GM12878 (cell line): ENCODE results near the gene IDH3G. TPM values are rescaled to one million over a fixed set of nuclear protein-coding genes. Genes with fewer than 3 reads are reported as not detected.

Source experiments
- ATAC-seq: fragments of 200-7000 bp; cut with Tn5 transposase; 3 replicates; pipeline ENCODE4 v1.9.1; 2020; ENCODE audit warnings: mild to moderate bottlenecking, moderate library complexity
- BruUV-seq: library from RNA; stranded (reverse); fragments of 400-500 nt; replicated peaks from 2 replicates; lab custom pipeline; 2021; lab: Mats Ljungman, UMichigan
- CTCF ChIA-PET: fragments of 300-600 bp; sonication (Branson Sonifier 250); formaldehyde crosslinking; extraction: SDS; loops from one replicate; lab custom pipeline; 2021; ENCODE audit warnings: inconsistent platforms; lab: Yijun Ruan, JAX
- POLR2A ChIA-PET: fragments of 350-600 bp; formaldehyde crosslinking; extraction: SDS; loops from one replicate; lab custom pipeline; 2021; ENCODE audit warnings: inconsistent platforms; lab: Charles Lee
- RAD21 ChIA-PET: fragments of 300-600 bp; sonication (Branson Sonifier 250); formaldehyde crosslinking; loops from one replicate; lab custom pipeline; 2023; ENCODE audit warnings: antibody characterized with exemption; ENCODE audit not compliant: unreplicated experiment; lab: Charles Lee
- SMC1A ChIA-PET: fragments of 300-600 bp; sonication (Branson Sonifier 250); formaldehyde crosslinking; loops from one replicate; lab custom pipeline; 2023; ENCODE audit not compliant: unreplicated experiment, uncharacterized antibody; lab: Charles Lee
- DNase-seq: peaks from one replicate; pipeline ENCODE4 v3.0.0-alpha.2; 2011; ENCODE audit warnings: low read depth, low spot score
- FAIRE-seq: peaks from 3 replicates; lab custom pipeline; 2011; peaks lifted over from hg19 to GRCh38; lab: Jason Lieb, UNC
- H2AFZ ChIP-seq: 2 replicates; pipeline ENCODE4 v1.6.0; 2011; ENCODE audit warnings: low read depth, low read length, control low read depth; ENCODE audit not compliant: control insufficient read depth
- H3K27ac ChIP-seq: 2 replicates; pipeline ENCODE4 v1.5.1; 2011; ENCODE audit warnings: control low read depth; ENCODE audit not compliant: control insufficient read depth, insufficient read depth
- H3K27me3 ChIP-seq, 2 experiments: replicated peaks in 1 of 2; 2 replicates each; pipeline versions ENCODE4 v1.6.0 to v1.6.1; 2011; ENCODE audit warnings: low read length in 1 of 2; ENCODE audit not compliant: control insufficient read depth in 2 of 2, insufficient read depth in 2 of 2
- H3K36me3 ChIP-seq, 2 experiments: 2 replicates each; pipeline ENCODE4 v1.5.1; 2011; ENCODE audit warnings: low read length in 1 of 2; ENCODE audit not compliant: control insufficient read depth in 2 of 2, insufficient read depth in 2 of 2
- H3K4me1 ChIP-seq: 2 replicates; pipeline ENCODE4 v1.6.1; 2011; ENCODE audit warnings: mild to moderate bottlenecking, low read length, moderate library complexity, mixed read lengths; ENCODE audit not compliant: control insufficient read depth, insufficient read depth
- H3K4me2 ChIP-seq: 2 replicates; pipeline ENCODE4 v1.6.0; 2011; ENCODE audit warnings: control low read depth; ENCODE audit not compliant: control insufficient read depth, insufficient read depth
- H3K4me3 ChIP-seq: fragments of 200-600 bp; sonication (generic); 2 replicates; pipeline ENCODE4 v1.5.1; 2016
- H3K79me2 ChIP-seq: 2 replicates; pipeline ENCODE4 v1.6.0; 2011; ENCODE audit warnings: low read length; ENCODE audit not compliant: control insufficient read depth, insufficient read depth
- H3K9ac ChIP-seq: 2 replicates; pipeline ENCODE4 v1.8.0; 2011; ENCODE audit warnings: low read length, control low read depth, mixed read lengths; ENCODE audit not compliant: control insufficient read depth, insufficient read depth
- H3K9me3 ChIP-seq: replicated peaks from 3 replicates; pipeline ENCODE4 v1.5.1; 2011; ENCODE audit warnings: mild to moderate bottlenecking, low read length; ENCODE audit not compliant: control insufficient read depth, insufficient read depth
- H4K20me1 ChIP-seq: 2 replicates; pipeline ENCODE4 v1.6.0; 2011; ENCODE audit not compliant: control insufficient read depth, insufficient read depth
- CBX3 ChIP-seq: fragments of 200-600 bp; sonication (generic); IDR thresholded peaks from 2 replicates; pipeline ENCODE4 v1.6.1; 2016; ENCODE audit warnings: low read depth, borderline replicate concordance
- CEBPB ChIP-seq, 2 experiments: fragments of 150-350 bp in 1 of 2; IDR thresholded peaks; 2 replicates each; pipeline ENCODE4 v1.6.1; 2012 to 2014; ENCODE audit warnings: low read depth in 2 of 2, low read length in 2 of 2, borderline replicate concordance in 1 of 2, inconsistent platforms in 1 of 2
- CREB1 ChIP-seq: IDR thresholded peaks from 2 replicates; pipeline ENCODE4 v1.6.1; 2012; ENCODE audit warnings: low read depth, mild to moderate bottlenecking, inconsistent platforms
- CUX1 ChIP-seq: IDR thresholded peaks from 2 replicates; pipeline ENCODE4 v1.6.1; 2012; ENCODE audit warnings: improper control_type of control experiment, low read depth, low read length; ENCODE audit not compliant: insufficient replicate concordance
- GATAD2B ChIP-seq: fragments of 450-650 bp; conservative IDR thresholded peaks from 2 replicates; pipeline ENCODE4 v1.6.1; 2017; ENCODE audit warnings: low read depth, mild to moderate bottlenecking, moderate library complexity
- HDGF ChIP-seq: fragments of 450-650 bp; IDR thresholded peaks from 2 replicates; pipeline ENCODE4 v1.6.1; 2016; ENCODE audit warnings: antibody characterized with exemption
- HSF1 ChIP-seq: fragments of 150-350 bp; IDR thresholded peaks from 2 replicates; pipeline ENCODE4 v1.6.1; 2014; ENCODE audit warnings: mild to moderate bottlenecking, low read depth, low read length
- NFXL1 ChIP-seq: fragments of 450-650 bp; IDR thresholded peaks from 2 replicates; pipeline ENCODE4 v1.6.1; 2017; ENCODE audit warnings: antibody characterized with exemption, mild to moderate bottlenecking, borderline replicate concordance
- RELB ChIP-seq: fragments of 450-650 bp; IDR thresholded peaks from 2 replicates; pipeline ENCODE4 v1.6.1; 2017; ENCODE audit warnings: low read depth, mild to moderate bottlenecking, moderate library complexity
- SREBF2 ChIP-seq: IDR thresholded peaks from 2 replicates; pipeline ENCODE4 v1.6.1; 2012; ENCODE audit warnings: mild to moderate bottlenecking, low read length
- WGBS: methylation state at CpG from one replicate; pipeline ENCODE4 v1.1.6; 2016; ENCODE audit warnings: low lambda C conversion rate; ENCODE audit not compliant: insufficient replicate concordance, insufficient coverage; ENCODE audit errors: missing lambda C conversion rate; 5-methylcytosine and 5-hydroxymethylcytosine counted together
- in situ Hi-C: fragments of 300-500 bp; cut with MboI; formaldehyde crosslinking; loops from 9 replicates; pipeline ENCODE4 v1.14.3; 2018; ENCODE audit warnings: mixed read lengths
- intact Hi-C: fragments of 100-400 bp; cut with micrococcal nuclease; formaldehyde crosslinking; loops from one replicate; pipeline ENCODE4 v1.14.2; 2022; ENCODE audit not compliant: unreplicated experiment
- polyA plus RNA-seq, 11 experiments: library from polyadenylated mRNA; depleted of rRNA in 4 of 11; unstranded in 6 of 11; stranded (reverse) in 5 of 11; fragments of >200 nt; fragmentation: Nextera tagmentation in 4 of 11; fragmentation: Illumina TruSeq in 1 of 11; extraction: Ambion mirVana in 4 of 11; extraction: Trizol in 1 of 11; gene quantifications; 1 replicate in 1 of 11; 2 replicates in 10 of 11; pipeline versions ENCODE4 v1.2.1 to v1.2.3, GENCODE V29; 2011 to 2016; ENCODE audit warnings: inconsistent platforms in 2 of 11, missing spikeins in 2 of 11, low read depth in 1 of 11
- total RNA-seq, 4 experiments: library from RNA; depleted of rRNA in 3 of 4; stranded (reverse); fragments of >200 nt in 3 of 4; fragmentation: Illumina TruSeq in 1 of 4; extraction: Trizol in 1 of 4; gene quantifications; 2 replicates each; pipeline versions ENCODE4 v1.2.1 to v1.2.3, GENCODE V29; 2013 to 2021
- TF ChIP-seq, protein P1 (sequence below): fragments of 450-650 bp; IDR thresholded peaks from 2 replicates; pipeline ENCODE4 v1.6.1; 2016; ENCODE audit warnings: mild to moderate bottlenecking, moderate library complexity, borderline replicate concordance

IDH3G gene
- total and polyA plus RNA-seq, 10 of the 15 experiments (the other 5 are each of a cell fraction or from before 2014, with no cell fraction given): 26.3 to 102 (median 66.6) TPM

DNA sequence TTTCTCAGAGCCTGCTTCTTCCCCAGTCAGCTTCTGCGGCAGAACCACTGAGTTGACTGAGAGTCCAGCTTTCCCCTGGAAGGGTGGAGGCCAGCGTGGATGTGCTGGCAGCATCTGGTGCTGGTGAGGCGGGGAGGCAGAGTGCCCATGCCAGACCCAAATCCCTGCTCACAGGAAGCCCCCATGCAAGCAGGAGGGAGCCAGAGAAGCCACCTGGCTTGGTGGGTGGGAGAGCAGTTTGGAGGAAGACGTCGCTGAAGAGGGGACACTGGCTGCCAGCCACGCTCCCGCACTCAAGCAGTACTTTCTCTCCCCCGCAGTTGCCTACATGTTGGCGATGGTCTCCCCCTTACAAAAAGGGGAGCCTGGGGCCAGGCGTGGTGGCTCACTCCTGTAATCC, 30.2 kb upstream of the IDH3G start:
- ChIA-PET RAD21 (no interaction called here), POLR2A (no interaction called here), CTCF (no interaction called here), SMC1A (no interaction called here)
- Histone ChIP-seq H3K9me3 (no peaks in the 10 kb centered on the region; the same call in 2 of the 3 replicates), H3K79me2 (no peaks in the 10 kb centered on the region), H4K20me1 (no peaks in the 10 kb centered on the region), H3K36me3 (no peaks in the 10 kb centered on the region), H3K27ac (no peak overlapping the region), H3K4me1 (no peaks in the 10 kb centered on the region), H3K4me2 (no peak overlapping the region), H3K27me3 (no peaks in the 10 kb centered on the region; a peak in 2 of 4 replicates), H3K4me3 (no peak overlapping the region), H3K9ac (no peak overlapping the region), H2AFZ (no peak overlapping the region)
- BruUV-seq: no TSS peak
- FAIRE-seq: no peak
- in situ Hi-C loops (loop anchor here (25.0 kb wide), 1 partner anchor 637 kb away; the partner anchor contains the start of gene MAGEA1), intact Hi-C loops (no loop called here)
- no peak for ATAC-seq
- DNase-seq: no peak
- WGBS: 54% methylated on average over 10 of the region's 10 CpGs
- TF ChIP-seq, protein P1, sequence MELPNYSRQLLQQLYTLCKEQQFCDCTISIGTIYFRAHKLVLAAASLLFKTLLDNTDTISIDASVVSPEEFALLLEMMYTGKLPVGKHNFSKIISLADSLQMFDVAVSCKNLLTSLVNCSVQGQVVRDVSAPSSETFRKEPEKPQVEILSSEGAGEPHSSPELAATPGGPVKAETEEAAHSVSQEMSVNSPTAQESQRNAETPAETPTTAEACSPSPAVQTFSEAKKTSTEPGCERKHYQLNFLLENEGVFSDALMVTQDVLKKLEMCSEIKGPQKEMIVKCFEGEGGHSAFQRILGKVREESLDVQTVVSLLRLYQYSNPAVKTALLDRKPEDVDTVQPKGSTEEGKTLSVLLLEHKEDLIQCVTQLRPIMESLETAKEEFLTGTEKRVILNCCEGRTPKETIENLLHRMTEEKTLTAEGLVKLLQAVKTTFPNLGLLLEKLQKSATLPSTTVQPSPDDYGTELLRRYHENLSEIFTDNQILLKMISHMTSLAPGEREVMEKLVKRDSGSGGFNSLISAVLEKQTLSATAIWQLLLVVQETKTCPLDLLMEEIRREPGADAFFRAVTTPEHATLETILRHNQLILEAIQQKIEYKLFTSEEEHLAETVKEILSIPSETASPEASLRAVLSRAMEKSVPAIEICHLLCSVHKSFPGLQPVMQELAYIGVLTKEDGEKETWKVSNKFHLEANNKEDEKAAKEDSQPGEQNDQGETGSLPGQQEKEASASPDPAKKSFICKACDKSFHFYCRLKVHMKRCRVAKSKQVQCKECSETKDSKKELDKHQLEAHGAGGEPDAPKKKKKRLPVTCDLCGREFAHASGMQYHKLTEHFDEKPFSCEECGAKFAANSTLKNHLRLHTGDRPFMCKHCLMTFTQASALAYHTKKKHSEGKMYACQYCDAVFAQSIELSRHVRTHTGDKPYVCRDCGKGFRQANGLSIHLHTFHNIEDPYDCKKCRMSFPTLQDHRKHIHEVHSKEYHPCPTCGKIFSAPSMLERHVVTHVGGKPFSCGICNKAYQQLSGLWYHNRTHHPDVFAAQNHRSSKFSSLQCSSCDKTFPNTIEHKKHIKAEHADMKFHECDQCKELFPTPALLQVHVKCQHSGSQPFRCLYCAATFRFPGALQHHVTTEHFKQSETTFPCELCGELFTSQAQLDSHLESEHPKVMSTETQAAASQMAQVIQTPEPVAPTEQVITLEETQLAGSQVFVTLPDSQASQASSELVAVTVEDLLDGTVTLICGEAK: no peak
- TF ChIP-seq SREBF2 (no peak), CREB1 (no peak), HDGF (no peak), RELB (no peak), CEBPB (IDR thresholded peaks at IDR 0.05; ENCODE audit: borderline replicate concordance in 1 of 2, low read depth in 2 of 2, low read length in 2 of 2) (no peak), CUX1 (no peak), GATAD2B (no peak), CBX3 (no peak), HSF1 (no peak), NFXL1 (no peak)
